GM21619 (cell line): ENCODE data around the gene AMY1C.
"Not testable (repeated sequence)": the region's sequence is repeated elsewhere in the genome, so short reads cannot be mapped to it uniquely, and the experiment has no call there.

ENCODE experiments used
- ATAC-seq: cut with Tn5 transposase; IDR thresholded peaks from one replicate; pipeline ENCODE4 v1.9.1; 2021; ENCODE audit not compliant: unreplicated experiment

AMY1C gene

GRCh38 chr1:103749598-103749997 lies at the start of gene AMY1C:
Gene AMY1C, plus strand, starts transcription at chr1:103749898. Its CDS starts 572 bp downstream, at chr1:103750470.
- ATAC-seq = not testable (repeated sequence)

DNA sequence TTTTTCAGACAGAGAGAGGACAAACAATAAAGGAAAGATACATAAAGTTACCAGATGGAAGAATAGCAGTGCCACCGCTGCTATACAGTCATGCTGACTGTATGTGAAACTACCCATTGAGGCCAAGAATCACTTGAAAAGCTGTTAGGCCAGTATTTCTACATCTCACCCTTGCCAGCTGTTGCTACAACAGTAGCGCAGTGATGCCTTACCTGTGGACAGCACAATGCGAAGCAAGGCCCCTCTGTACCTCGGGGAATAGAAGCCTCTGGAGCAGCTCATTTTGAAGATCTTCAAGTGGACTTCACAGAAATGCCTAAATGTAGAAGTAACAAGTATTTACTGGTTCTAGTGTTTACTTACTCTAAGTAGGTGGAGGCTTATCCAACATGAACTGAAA lies 49.0 kb upstream of the AMY1C start:
- ATAC-seq = not testable (repeated sequence)

DNA sequence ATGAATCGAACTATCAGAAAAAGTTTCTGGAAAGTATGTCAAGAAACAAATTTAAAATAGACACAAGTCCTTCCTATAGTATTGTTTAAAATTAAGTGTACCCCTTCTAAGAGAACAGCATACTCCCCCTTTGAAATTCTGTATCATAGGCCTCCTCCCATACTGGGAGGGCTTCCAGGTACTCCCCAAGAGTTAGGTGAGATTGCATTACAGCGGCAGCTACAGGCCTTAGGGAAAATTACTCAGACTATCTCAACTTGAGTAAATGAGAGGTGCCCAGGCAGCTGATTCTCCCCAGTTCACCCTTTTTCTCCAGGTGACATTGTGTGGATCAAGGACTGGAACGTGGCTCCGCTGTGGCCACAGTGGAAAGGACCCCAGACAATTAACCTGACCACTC lies 48.4 kb upstream of the AMY1C start:
- ATAC-seq = not testable (repeated sequence)

DNA sequence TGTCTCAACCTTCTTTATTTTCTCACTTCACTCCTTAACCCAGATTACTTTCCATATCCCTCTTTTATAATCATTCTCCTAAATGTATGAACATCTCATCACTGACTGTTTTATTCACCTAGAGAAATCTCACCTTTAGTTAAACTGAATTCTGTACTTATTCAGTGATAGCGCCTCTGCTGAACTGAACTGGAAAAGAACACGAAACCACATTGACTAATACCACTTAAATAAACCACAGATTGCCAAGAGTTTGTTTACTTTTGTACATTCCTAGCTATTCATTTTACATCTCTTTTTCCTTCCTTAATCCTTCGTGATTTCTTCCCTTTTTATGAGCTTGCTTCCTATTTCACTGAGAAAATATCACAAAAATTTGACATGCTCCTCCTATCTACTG lies 42.0 kb upstream of the AMY1C start:
- ATAC-seq = not testable (repeated sequence)

- not testable (repeated sequence) for ATAC-seq
Measured at GRCh38 chr1:103710381-103710780, 39.3 kb upstream of the AMY1C start.

- ATAC-seq = not testable (repeated sequence)
Measured at GRCh38 chr1:103717404-103717803, 32.3 kb upstream of the AMY1C start.

- ATAC-seq = not testable (repeated sequence)
Measured at GRCh38 chr1:103721473-103721872, 28.2 kb upstream of the AMY1C start.

- ATAC-seq = not testable (repeated sequence)
Measured at GRCh38 chr1:103735334-103735733, 14.4 kb upstream of the AMY1C start.

DNA sequence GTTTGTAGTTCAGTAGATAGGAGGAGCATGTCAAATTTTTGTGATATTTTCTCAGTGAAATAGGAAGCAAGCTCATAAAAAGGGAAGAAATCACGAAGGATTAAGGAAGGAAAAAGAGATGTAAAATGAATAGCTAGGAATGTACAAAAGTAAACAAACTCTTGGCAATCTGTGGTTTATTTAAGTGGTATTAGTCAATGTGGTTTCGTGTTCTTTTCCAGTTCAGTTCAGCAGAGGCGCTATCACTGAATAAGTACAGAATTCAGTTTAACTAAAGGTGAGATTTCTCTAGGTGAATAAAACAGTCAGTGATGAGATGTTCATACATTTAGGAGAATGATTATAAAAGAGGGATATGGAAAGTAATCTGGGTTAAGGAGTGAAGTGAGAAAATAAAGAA lies 11.7 kb upstream of the AMY1C start:
- not testable (repeated sequence) for ATAC-seq

DNA sequence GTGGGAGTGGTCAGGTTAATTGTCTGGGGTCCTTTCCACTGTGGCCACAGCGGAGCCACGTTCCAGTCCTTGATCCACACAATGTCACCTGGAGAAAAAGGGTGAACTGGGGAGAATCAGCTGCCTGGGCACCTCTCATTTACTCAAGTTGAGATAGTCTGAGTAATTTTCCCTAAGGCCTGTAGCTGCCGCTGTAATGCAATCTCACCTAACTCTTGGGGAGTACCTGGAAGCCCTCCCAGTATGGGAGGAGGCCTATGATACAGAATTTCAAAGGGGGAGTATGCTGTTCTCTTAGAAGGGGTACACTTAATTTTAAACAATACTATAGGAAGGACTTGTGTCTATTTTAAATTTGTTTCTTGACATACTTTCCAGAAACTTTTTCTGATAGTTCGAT lies 5.2 kb upstream of the AMY1C start:
- ATAC-seq = not testable (repeated sequence)

DNA sequence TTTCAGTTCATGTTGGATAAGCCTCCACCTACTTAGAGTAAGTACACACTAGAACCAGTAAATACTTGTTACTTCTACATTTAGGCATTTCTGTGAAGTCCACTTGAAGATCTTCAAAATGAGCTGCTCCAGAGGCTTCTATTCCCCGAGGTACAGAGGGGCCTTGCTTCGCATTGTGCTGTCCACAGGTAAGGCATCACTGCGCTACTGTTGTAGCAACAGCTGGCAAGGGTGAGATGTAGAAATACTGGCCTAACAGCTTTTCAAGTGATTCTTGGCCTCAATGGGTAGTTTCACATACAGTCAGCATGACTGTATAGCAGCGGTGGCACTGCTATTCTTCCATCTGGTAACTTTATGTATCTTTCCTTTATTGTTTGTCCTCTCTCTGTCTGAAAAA lies 4.7 kb upstream of the AMY1C start:
- not testable (repeated sequence) for ATAC-seq

- not testable (repeated sequence) for ATAC-seq
Measured at GRCh38 chr1:103748273-103748672, 1.4 kb upstream of the AMY1C start.

DNA sequence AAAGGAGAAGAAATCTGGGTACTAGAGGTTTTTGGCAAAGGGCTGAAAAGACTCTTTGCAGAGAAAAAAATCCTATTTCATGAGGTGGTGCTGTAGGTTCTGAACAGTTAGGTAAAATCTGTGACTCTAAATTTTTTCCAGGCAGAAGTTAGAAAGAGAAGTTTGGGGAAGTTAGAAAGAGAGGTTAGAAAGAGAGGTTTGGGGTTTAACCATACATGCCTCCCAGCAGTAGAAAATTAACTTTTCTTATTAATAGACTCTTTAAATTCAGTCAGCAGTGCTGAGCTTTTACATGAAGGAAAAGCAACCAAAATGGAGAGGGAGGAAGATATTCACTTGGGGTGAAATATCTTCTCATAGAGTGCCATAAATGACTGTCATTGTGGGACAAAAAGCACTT lies 12.2 kb downstream of the AMY1C start:
- ATAC-seq = no peak

DNA sequence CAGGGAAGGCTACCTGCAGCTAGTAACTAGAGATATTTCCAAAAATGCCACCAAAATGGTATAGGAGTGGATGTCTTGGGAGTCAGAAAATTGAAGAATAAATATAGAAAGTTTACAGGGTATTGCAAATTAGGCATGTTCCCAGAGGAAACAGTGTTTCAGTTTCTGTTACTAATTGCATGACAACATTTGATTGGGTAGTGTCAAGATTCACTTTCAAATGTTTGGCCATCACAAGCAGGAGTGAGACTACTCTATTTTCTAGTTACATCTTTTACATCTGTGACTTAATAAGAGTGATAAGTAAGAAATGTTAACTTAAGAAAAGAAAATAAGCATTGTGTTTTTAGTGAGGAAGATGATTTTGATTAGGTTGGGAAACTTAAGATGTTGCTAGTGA lies 30.2 kb downstream of the AMY1C start:
- ATAC-seq = peak; percentile 43

DNA sequence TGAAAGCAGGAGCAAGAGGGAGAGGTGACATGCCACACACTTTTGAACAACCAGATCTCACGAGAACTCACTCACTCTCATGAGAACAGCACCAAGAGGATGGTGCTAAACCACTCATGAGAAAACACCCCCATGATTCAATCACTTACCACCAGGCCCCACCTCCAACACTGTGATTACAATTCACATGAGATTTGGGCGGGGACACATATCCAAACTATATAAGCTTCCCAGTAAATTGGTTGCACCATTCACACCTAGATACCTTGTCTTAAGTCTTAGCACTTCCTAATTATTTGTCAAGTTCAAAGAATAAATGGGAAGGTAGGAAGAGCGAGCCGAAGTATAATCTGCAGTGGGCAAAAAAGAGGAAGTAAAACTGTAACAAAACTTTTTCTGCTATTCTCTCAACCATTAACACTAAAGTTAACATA lies 34.3 kb downstream of the AMY1C start:
- ATAC-seq = no peak

- no peak for ATAC-seq
Measured at GRCh38 chr1:103788377-103788776, 38.7 kb downstream of the AMY1C start.

GRCh38 chr1:103790172-103790571 lies 40.5 kb downstream of the AMY1C start:
- no peak for ATAC-seq
